Activated B cell treated with CpG ODN at 0.5 μM for 24 hours (primary cell): ENCODE data around the gene PTH. TPM values are rescaled to one million over a fixed set of nuclear protein-coding genes. Genes with fewer than 3 reads are reported as not detected.

Source experiments
- ATAC-seq: fragments of 200-7000 bp; cut with Tn5 transposase; one replicate; pipeline ENCODE4 v1.10.0; 2021; ENCODE audit warnings: low read depth, mild to moderate bottlenecking, moderate library complexity
- CTCF ChIA-PET: fragments of 350-600 bp; sonication (Branson Sonifier 250); formaldehyde crosslinking; loops from one replicate; lab custom pipeline; 2021; ENCODE audit warnings: antibody characterized with exemption; lab: Charles Lee
- POLR2A ChIA-PET: fragments of 350-600 bp; sonication (Branson Sonifier 250); formaldehyde crosslinking; loops from one replicate; lab custom pipeline; 2021; ENCODE audit warnings: antibody characterized with exemption; lab: Charles Lee
- DNase-seq: peaks from one replicate; pipeline ENCODE4 v3.0.0; 2022
- H3K27ac Mint-ChIP-seq: one replicate; pipeline ENCODE4 v1.8.0; 2020; ENCODE audit warnings: mixed read lengths
- H3K27me3 Mint-ChIP-seq: one replicate; pipeline ENCODE4 v1.8.0; 2021; ENCODE audit warnings: mixed read lengths
- H3K36me3 Mint-ChIP-seq: one replicate; pipeline ENCODE4 v1.8.0; 2021; ENCODE audit warnings: low read depth, mixed read lengths
- H3K4me1 Mint-ChIP-seq: one replicate; pipeline ENCODE4 v1.8.0; 2021; ENCODE audit warnings: mixed read lengths
- H3K4me3 Mint-ChIP-seq: one replicate; pipeline ENCODE4 v1.8.0; 2020; ENCODE audit warnings: mild to moderate bottlenecking, mixed read lengths
- H3K9me3 Mint-ChIP-seq: one replicate; pipeline ENCODE4 v1.8.0; 2020; ENCODE audit warnings: mixed read lengths
- CTCF ChIP-seq: fragments of 200-600 bp; IDR thresholded peaks from one replicate; pipeline ENCODE4 v1.8.0; 2022; ENCODE audit warnings: antibody characterized with exemption, mild to moderate bottlenecking
- intact Hi-C: fragments of 100-400 bp; cut with micrococcal nuclease; formaldehyde crosslinking; loops from one replicate; pipeline ENCODE4 v1.15.1; 2024
- total RNA-seq: library from RNA; stranded (reverse); gene quantifications from 2 replicates; pipeline ENCODE4 v1.2.3, GENCODE V29; 2022

The PTH gene
- not detected in 2 replicates for total RNA-seq

- ATAC-seq (no peak), DNase-seq (no peak)
- POLR2A ChIA-PET = no interaction called here
- Mint-ChIP-seq H3K4me1 (no peaks in the 10 kb centered on the region), H3K36me3 (no peaks in the 10 kb centered on the region), H3K9me3 (peaks cover 3% of the 10 kb centered on the region), H3K4me3 (no peak within 1 kb of the TSS), H3K27ac (no peak within 1 kb of the TSS), H3K27me3 (peaks cover 15% of the 10 kb centered on the region)
- intact Hi-C loops = no loop called here
- no peak for TF ChIP-seq CTCF
- CTCF ChIA-PET = no interaction called here
Observed at GRCh38 chr11:13495929-13496328, at the start of gene PTH. PTH (minus strand) TSS chr11:13495997; CDS start chr11:13492855, 3,142 bp downstream.

- H3K4me3 Mint-ChIP-seq = no peak overlapping the region
- intact Hi-C loops = no loop called here
- peaks cover 5% of the 10 kb centered on the region for H3K27me3 Mint-ChIP-seq
- ATAC-seq (no peak), DNase-seq (no peak)
- no peaks in the 10 kb centered on the region for H3K4me1 Mint-ChIP-seq
- no peak for TF ChIP-seq CTCF
- peaks cover 39% of the 10 kb centered on the region for H3K9me3 Mint-ChIP-seq
- peaks cover 3% of the 10 kb centered on the region for H3K36me3 Mint-ChIP-seq
- H3K27ac Mint-ChIP-seq = no peak overlapping the region
- ChIA-PET POLR2A (no interaction called here), CTCF (no interaction called here)
Observed at GRCh38 chr11:13538044-13538443, 42.2 kb upstream of the PTH start.

GRCh38 chr11:13535819-13536218 is 40.0 kb upstream of the PTH start:
- ATAC-seq (no peak), DNase-seq (no peak)
- peaks cover 2% of the 10 kb centered on the region for H3K27me3 Mint-ChIP-seq
- ChIA-PET CTCF (no interaction called here), POLR2A (no interaction called here)
- peaks cover 3% of the 10 kb centered on the region for H3K36me3 Mint-ChIP-seq
- H3K4me1 Mint-ChIP-seq = no peaks in the 10 kb centered on the region
- TF ChIP-seq CTCF = no peak
- peaks cover 23% of the 10 kb centered on the region for H3K9me3 Mint-ChIP-seq
- no peak overlapping the region for H3K27ac Mint-ChIP-seq
- no peak overlapping the region for H3K4me3 Mint-ChIP-seq
- intact Hi-C loops = no loop called here

- CTCF ChIA-PET = no interaction called here
- no peak for TF ChIP-seq CTCF
Observed at GRCh38 chr11:13534358-13534757, 38.6 kb upstream of the PTH start.

GRCh38 chr11:13525257-13525656 is 29.5 kb upstream of the PTH start:
- no peak for TF ChIP-seq CTCF
- ChIA-PET POLR2A (no interaction called here), CTCF (no interaction called here)
- no peaks in the 10 kb centered on the region for H3K27me3 Mint-ChIP-seq
- intact Hi-C loops = no loop called here
- H3K9me3 Mint-ChIP-seq = peaks cover 7% of the 10 kb centered on the region
- no peak for DNase-seq
- ATAC-seq = no peak
- H3K27ac Mint-ChIP-seq = no peak overlapping the region
- H3K4me3 Mint-ChIP-seq = no peak overlapping the region
- no peaks in the 10 kb centered on the region for H3K4me1 Mint-ChIP-seq
- no peaks in the 10 kb centered on the region for H3K36me3 Mint-ChIP-seq

More at GRCh38 chr11:13534358-13534757, 38.6 kb upstream of the PTH start:
- POLR2A ChIA-PET = no interaction called here
- ATAC-seq = no peak
- no peak for DNase-seq
- H3K27me3 Mint-ChIP-seq = peaks cover 2% of the 10 kb centered on the region
- intact Hi-C loops = no loop called here
- no peak overlapping the region for H3K27ac Mint-ChIP-seq
- H3K36me3 Mint-ChIP-seq = peaks cover 3% of the 10 kb centered on the region
- peaks cover 22% of the 10 kb centered on the region for H3K9me3 Mint-ChIP-seq
- no peak overlapping the region for H3K4me3 Mint-ChIP-seq
- no peaks in the 10 kb centered on the region for H3K4me1 Mint-ChIP-seq
